ENCODE data around the gene PPM1M.

The PPM1M gene

GRCh38 chr3:52256622-52257021 is 11.1 kb downstream of the PPM1M start:
- no peak for TF ChIP-seq CTCF (IDR thresholded peaks at IDR 0.05)

- no peak for TF ChIP-seq CTCF (IDR thresholded peaks at IDR 0.05)
Measured at GRCh38 chr3:52257911-52258310, 12.4 kb downstream of the PPM1M start.

GRCh38 chr3:52259035-52259434 is 13.5 kb downstream of the PPM1M start:
- no peak for TF ChIP-seq CTCF (IDR thresholded peaks at IDR 0.05)

GRCh38 chr3:52259448-52259847 is 13.9 kb downstream of the PPM1M start:
- no peak for TF ChIP-seq CTCF (IDR thresholded peaks at IDR 0.05)

GRCh38 chr3:52262447-52262846 is 16.9 kb downstream of the PPM1M start:
- no peak for TF ChIP-seq CTCF (IDR thresholded peaks at IDR 0.05)

GRCh38 chr3:52265387-52265786 is 19.8 kb downstream of the PPM1M start:
- peak; percentile 29; the same call in 1 of the 2 replicates for TF ChIP-seq CTCF (IDR thresholded peaks at IDR 0.05)

GRCh38 chr3:52268036-52268435 is 22.5 kb downstream of the PPM1M start:
- TF ChIP-seq CTCF (IDR thresholded peaks at IDR 0.05), result no peak

- no peak for TF ChIP-seq CTCF (IDR thresholded peaks at IDR 0.05)
Measured at GRCh38 chr3:52269776-52270175, 24.2 kb downstream of the PPM1M start.
